ENCODE data around the gene HS6ST3. TPM values are rescaled to one million over a fixed set of nuclear protein-coding genes. Genes with fewer than 3 reads are reported as not detected.

HS6ST3 gene
- total and polyA plus RNA-seq, 2 donors (not counting 3 experiments of a cell fraction or from before 2014, with no cell fraction given), result 0.03 to 0.15 TPM

GRCh38 chr13:96052656-96053002, 37.3 kb upstream of the HS6ST3 start:
- no TSS peak for BruUV-seq (replicated peaks)

DNA sequence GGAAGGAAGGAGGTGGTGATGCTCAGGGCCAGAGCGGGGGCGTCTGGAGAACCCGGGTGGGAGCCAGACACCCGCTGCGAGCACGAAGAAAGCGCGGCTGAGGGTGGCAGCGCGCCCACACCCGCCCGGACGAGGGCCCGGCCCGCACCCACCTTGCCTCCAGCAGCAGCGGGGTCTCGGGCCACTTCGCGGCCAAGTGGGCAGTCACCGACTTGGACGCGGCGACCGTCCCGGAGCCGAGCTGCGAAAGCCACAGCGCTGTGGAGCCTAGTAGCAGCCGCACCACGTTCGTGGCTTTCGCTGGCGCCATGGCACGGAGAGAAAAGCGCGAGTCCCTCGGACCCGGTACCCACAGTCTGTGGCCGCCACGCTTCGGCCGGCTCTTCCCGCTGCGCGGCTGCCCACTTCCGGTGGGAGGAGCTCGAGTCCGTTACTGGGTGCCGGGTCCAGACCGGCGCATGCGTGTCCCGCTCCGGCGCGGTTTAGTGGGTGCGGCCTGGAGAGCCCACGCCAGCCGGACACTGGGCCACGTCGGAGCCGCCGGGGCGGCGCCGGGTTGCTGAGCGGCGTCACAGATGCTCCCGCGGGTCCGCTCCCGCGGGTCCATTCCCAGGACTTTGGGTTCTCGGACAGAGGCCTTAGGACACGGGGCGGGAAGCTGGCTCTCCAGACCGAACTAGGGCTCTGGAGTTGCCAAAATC, 36.8 kb upstream of the HS6ST3 start, which contains the start of gene UGGT2:
TSS of gene UGGT2 (minus strand) at position 399 of the 701 bp plus-strand sequence. CDS start at position 310, 89 bp downstream.
- peaks cover 17% of the 10 kb centered on the region for H3K79me2 ChIP-seq (ENCODE audit: control insufficient read depth, insufficient read depth, low read length)
- no peaks in the 10 kb centered on the region for H4K20me1 ChIP-seq (replicated peaks; ENCODE audit: control insufficient read depth, extremely low read depth, insufficient read depth, low read length)
- FAIRE-seq, result peak; percentile 80
- peaks cover 0 to 6% of the 10 kb centered on the region in 2 experiments for H3K27me3 ChIP-seq (ENCODE audit: control insufficient read depth in 2 of 2, insufficient read depth in 2 of 2, low read length in 2 of 2)
- no peaks in the 10 kb centered on the region for H3K9me1 ChIP-seq (replicated peaks; ENCODE audit: control insufficient read depth, extremely low read depth, insufficient read depth, low read length)
- H3K4me2 ChIP-seq (ENCODE audit: insufficient read depth, low read length), result peak within 1 kb of the TSS; percentile 99
- TF ChIP-seq FOS (IDR thresholded peaks at IDR 0.05; ENCODE audit: borderline replicate concordance, insufficient read depth, low read length), result no peak
- TF ChIP-seq, protein P1, sequence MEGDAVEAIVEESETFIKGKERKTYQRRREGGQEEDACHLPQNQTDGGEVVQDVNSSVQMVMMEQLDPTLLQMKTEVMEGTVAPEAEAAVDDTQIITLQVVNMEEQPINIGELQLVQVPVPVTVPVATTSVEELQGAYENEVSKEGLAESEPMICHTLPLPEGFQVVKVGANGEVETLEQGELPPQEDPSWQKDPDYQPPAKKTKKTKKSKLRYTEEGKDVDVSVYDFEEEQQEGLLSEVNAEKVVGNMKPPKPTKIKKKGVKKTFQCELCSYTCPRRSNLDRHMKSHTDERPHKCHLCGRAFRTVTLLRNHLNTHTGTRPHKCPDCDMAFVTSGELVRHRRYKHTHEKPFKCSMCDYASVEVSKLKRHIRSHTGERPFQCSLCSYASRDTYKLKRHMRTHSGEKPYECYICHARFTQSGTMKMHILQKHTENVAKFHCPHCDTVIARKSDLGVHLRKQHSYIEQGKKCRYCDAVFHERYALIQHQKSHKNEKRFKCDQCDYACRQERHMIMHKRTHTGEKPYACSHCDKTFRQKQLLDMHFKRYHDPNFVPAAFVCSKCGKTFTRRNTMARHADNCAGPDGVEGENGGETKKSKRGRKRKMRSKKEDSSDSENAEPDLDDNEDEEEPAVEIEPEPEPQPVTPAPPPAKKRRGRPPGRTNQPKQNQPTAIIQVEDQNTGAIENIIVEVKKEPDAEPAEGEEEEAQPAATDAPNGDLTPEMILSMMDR (IDR thresholded peaks at IDR 0.05; ENCODE audit: extremely low read depth in 1 of 2, insufficient read depth in 1 of 2, low read depth in 1 of 2, low read length in 2 of 2), result no peak
- TF ChIP-seq GATA2 (IDR thresholded peaks at IDR 0.05; ENCODE audit: insufficient read depth, insufficient read length, low read depth, low read length), result no peak
- TF ChIP-seq MYC (IDR thresholded peaks at IDR 0.05; ENCODE audit: low read depth, low read length), result no peak
- TF ChIP-seq EZH2 (IDR thresholded peaks at IDR 0.05; ENCODE audit: borderline replicate concordance, low read depth, low read length, severe bottlenecking), result no peak
- no peak for TF ChIP-seq JUN (IDR thresholded peaks at IDR 0.05; ENCODE audit: borderline replicate concordance, insufficient read depth, insufficient read length, low read depth)
- TF ChIP-seq, protein P2, sequence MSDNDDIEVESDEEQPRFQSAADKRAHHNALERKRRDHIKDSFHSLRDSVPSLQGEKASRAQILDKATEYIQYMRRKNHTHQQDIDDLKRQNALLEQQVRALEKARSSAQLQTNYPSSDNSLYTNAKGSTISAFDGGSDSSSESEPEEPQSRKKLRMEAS (IDR thresholded peaks at IDR 0.05; ENCODE audit: insufficient read depth, insufficient read length), result peak; percentile 15
- peak; percentile 80 for TF ChIP-seq POLR2A (IDR thresholded peaks at IDR 0.05; ENCODE audit: low read depth, low read length)
- peak; percentile 75 for TF ChIP-seq POLR2AphosphoS5 (IDR thresholded peaks at IDR 0.05; ENCODE audit: insufficient read depth, low read depth, low read length)
- peak; percentile 94 for DNase-seq (ENCODE audit: low read depth, low spot score)
- no TSS peak for BruUV-seq (replicated peaks)
- ChIA-PET CTCF (interaction anchor here (0.9 to 2.2 kb wide), 10 partner anchors 8 to 176 kb away, joined by 3 to 23 read pairs (median 4); no protein-coding TSS in a partner anchor), POLR2A (interaction anchor here (1.3 kb wide), 1 partner anchor 29 kb away, joined by 3 read pairs; no protein-coding TSS in a partner anchor)
- peak within 1 kb of the TSS; percentile 92 to 96 (median 94) for H3K4me3 ChIP-seq (replicated peaks in 1 of 3; ENCODE audit: insufficient read depth in 1 of 3, low read depth in 1 of 3, low read length in 3 of 3)
- peaks cover 3% of the 10 kb centered on the region for H3K4me1 ChIP-seq (ENCODE audit: control insufficient read depth, extremely low read depth, insufficient read depth, low read length)
- H3K36me3 ChIP-seq (ENCODE audit: control insufficient read depth in 2 of 2, extremely low read depth in 1 of 2, insufficient read depth in 2 of 2, low read length in 2 of 2), result no peaks in the 10 kb centered on the region
- peak within 1 kb of the TSS; percentile 95 for H3K9ac ChIP-seq (replicated peaks; ENCODE audit: extremely low read depth, insufficient read depth, low read length)
- H3K27ac ChIP-seq (ENCODE audit: insufficient read depth, low read depth, low read length), result peak within 1 kb of the TSS; percentile 95
- dilution Hi-C loops (cut with MboI; ENCODE audit: extremely low pct_ligation_motif_present, low sequenced_read_pairs), result no loop called here
- peak within 1 kb of the TSS; percentile 99 for H2AFZ ChIP-seq (ENCODE audit: low read depth, low read length)
- no peaks in the 10 kb centered on the region for H3K9me3 ChIP-seq (replicated peaks; ENCODE audit: control insufficient read depth, insufficient read depth, low read length)
- intact Hi-C loops (cut with micrococcal nuclease), result loop anchor here (1.0 to 10.0 kb wide), 3 partner anchors 28 to 1382 kb away; partner anchors contain the start of gene RAP2A

More at GRCh38 chr13:96052656-96053002, 37.3 kb upstream of the HS6ST3 start:
- Histone ChIP-seq H3K9me3 (replicated peaks; ENCODE audit: control insufficient read depth, insufficient read depth, low read length) (no peaks in the 10 kb centered on the region), H3K4me3 (replicated peaks in 1 of 3; ENCODE audit: insufficient read depth in 1 of 3, low read depth in 1 of 3, low read length in 3 of 3) (peak overlapping the region; percentile 92 to 96 (median 94)), H2AFZ (ENCODE audit: low read depth, low read length) (peak overlapping the region; percentile 99), H4K20me1 (replicated peaks; ENCODE audit: control insufficient read depth, extremely low read depth, insufficient read depth, low read length) (no peaks in the 10 kb centered on the region), H3K27me3 (ENCODE audit: control insufficient read depth in 2 of 2, insufficient read depth in 2 of 2, low read length in 2 of 2) (peaks cover 0 to 6% of the 10 kb centered on the region in 2 experiments), H3K4me2 (ENCODE audit: insufficient read depth, low read length) (peak overlapping the region; percentile 97), H3K9me1 (replicated peaks; ENCODE audit: control insufficient read depth, extremely low read depth, insufficient read depth, low read length) (no peaks in the 10 kb centered on the region), H3K9ac (replicated peaks; ENCODE audit: extremely low read depth, insufficient read depth, low read length) (peak overlapping the region; percentile 95), H3K36me3 (ENCODE audit: control insufficient read depth in 2 of 2, extremely low read depth in 1 of 2, insufficient read depth in 2 of 2, low read length in 2 of 2) (no peaks in the 10 kb centered on the region), H3K27ac (ENCODE audit: insufficient read depth, low read depth, low read length) (peak overlapping the region; percentile 95), H3K4me1 (ENCODE audit: control insufficient read depth, extremely low read depth, insufficient read depth, low read length) (peaks cover 3% of the 10 kb centered on the region), H3K79me2 (ENCODE audit: control insufficient read depth, insufficient read depth, low read length) (peaks cover 17% of the 10 kb centered on the region)
- FAIRE-seq (peak; percentile 57), DNase-seq (ENCODE audit: low read depth, low spot score) (peak; percentile 58)
- intact Hi-C loops (cut with micrococcal nuclease), result loop anchor here (1.0 to 10.0 kb wide), 3 partner anchors 27 to 1382 kb away; partner anchors contain the start of gene RAP2A
- CTCF ChIA-PET, result interaction anchor here (0.9 to 2.2 kb wide), 10 partner anchors 9 to 176 kb away, joined by 3 to 23 read pairs (median 4); no protein-coding TSS in a partner anchor
- peak; percentile 53 for TF ChIP-seq JUN (IDR thresholded peaks at IDR 0.05; ENCODE audit: borderline replicate concordance, insufficient read depth, insufficient read length, low read depth)
- TF ChIP-seq FOS (IDR thresholded peaks at IDR 0.05; ENCODE audit: borderline replicate concordance, insufficient read depth, low read length), result no peak
- POLR2A ChIA-PET, result interaction anchor here (1.3 kb wide), 1 partner anchor 30 kb away, joined by 3 read pairs; no protein-coding TSS in a partner anchor
- dilution Hi-C loops (cut with MboI; ENCODE audit: extremely low pct_ligation_motif_present, low sequenced_read_pairs), result no loop called here

Measured in endothelial cell of umbilical vein (primary cell).